OCI-LY1 (cell line): ENCODE measurements around the gene ATP13A5.

Experiments
- CTCF ChIP-seq: fragments of 200-600 bp; sonication (generic), shearing (Covaris generic); IDR thresholded peaks from 2 replicates; pipeline ENCODE4 v1.5.1; 2017; ENCODE audit warnings: mild to moderate bottlenecking, antibody characterized with exemption, low read length, moderate library complexity, mixed read lengths
- EZH2 ChIP-seq: fragments of 200-600 bp; sonication (generic), shearing (Covaris generic); IDR thresholded peaks from 2 replicates; pipeline ENCODE4 v1.8.0; 2017; ENCODE audit warnings: borderline replicate concordance, mixed run types, mild to moderate bottlenecking, antibody characterized with exemption, low read length, moderate library complexity, mixed read lengths

GRCh38 chr3:193350744-193351143 lies 27.8 kb downstream of the ATP13A5 start:
- TF ChIP-seq CTCF (no peak), EZH2 (no peak)
